Suppressor macrophage treated with lipopolysaccharide for 4 hours (primary cell): ENCODE data around the gene COL5A1.

ENCODE experiments used
- DNase-seq: peaks from one replicate; pipeline ENCODE4 v3.0.0-alpha.2; 2020

COL5A1 gene

GRCh38 chr9:134731497-134732391, 90.1 kb downstream of the COL5A1 start:
- no peak for DNase-seq

- DNase-seq, result no peak
These were observed 90.9 kb downstream of the COL5A1 start for GRCh38 chr9:134732392-134733110.

- DNase-seq, result no peak
These were observed 92.1 kb downstream of the COL5A1 start for GRCh38 chr9:134733480-134734232.

- no peak for DNase-seq
These were observed 92.7 kb downstream of the COL5A1 start for GRCh38 chr9:134734270-134734669.

- no peak for DNase-seq
These were observed 94.0 kb downstream of the COL5A1 start for GRCh38 chr9:134735441-134736175.

GRCh38 chr9:134736791-134737497, 95.3 kb downstream of the COL5A1 start:
- DNase-seq, result no peak

- no peak for DNase-seq
These were observed 96.4 kb downstream of the COL5A1 start for GRCh38 chr9:134737842-134738580.

- peak; percentile 71 for DNase-seq
These were observed 97.5 kb downstream of the COL5A1 start for GRCh38 chr9:134738869-134739659.

GRCh38 chr9:134739660-134739968, 98.0 kb downstream of the COL5A1 start:
- no peak for DNase-seq

GRCh38 chr9:134740071-134740470, 98.5 kb downstream of the COL5A1 start:
- no peak for DNase-seq

GRCh38 chr9:134741846-134742245, 100.2 kb downstream of the COL5A1 start:
- no peak for DNase-seq

GRCh38 chr9:134742822-134743535, 101.4 kb downstream of the COL5A1 start:
- no peak for DNase-seq

GRCh38 chr9:134743853-134744252, 102.2 kb downstream of the COL5A1 start:
- DNase-seq, result no peak

- no peak for DNase-seq
These were observed 103.0 kb downstream of the COL5A1 start for GRCh38 chr9:134744385-134745295.

GRCh38 chr9:134747951-134748489, 106.4 kb downstream of the COL5A1 start:
- no peak for DNase-seq

- DNase-seq, result no peak
These were observed 107.0 kb downstream of the COL5A1 start for GRCh38 chr9:134748591-134748990.

GRCh38 chr9:134750450-134751155, 109.0 kb downstream of the COL5A1 start:
- DNase-seq, result no peak

- DNase-seq, result no peak
These were observed 110.0 kb downstream of the COL5A1 start for GRCh38 chr9:134751622-134752021.
